Measurements from ENCODE around the gene SULT1A2. TPM values are rescaled to one million over a fixed set of nuclear protein-coding genes. Genes with fewer than 3 reads are reported as not detected.
"Not testable (repeated sequence)": the region's sequence is repeated elsewhere in the genome, so short reads cannot be mapped to it uniquely, and the experiment has no call there.

The SULT1A2 gene
- total RNA-seq, 1 experiment from 2014 or later: not detected

DNA sequence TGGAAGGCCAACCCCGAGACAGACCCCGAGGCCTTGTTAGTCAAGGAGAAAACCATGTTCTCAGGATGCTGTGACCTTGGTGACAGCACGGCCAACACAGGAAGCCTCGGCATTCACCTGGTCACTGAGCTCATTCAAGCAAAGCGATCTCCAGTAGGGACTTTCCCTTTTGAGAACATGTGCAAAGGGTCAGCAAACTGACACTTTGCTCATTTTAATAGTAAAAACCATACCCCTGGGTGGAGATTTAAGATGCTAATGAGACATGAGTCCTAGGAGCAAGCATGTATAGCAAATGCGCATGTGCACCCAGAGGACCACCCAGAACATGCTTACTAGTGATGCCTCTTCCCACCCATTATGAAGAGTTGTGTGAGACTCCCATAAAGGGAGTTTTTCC, 5.7 kb upstream of the SULT1A2 start:
- Histone ChIP-seq H3K9me3 (replicated peaks) (no peaks in the 10 kb centered on the region), H3K27me3 (no peaks in the 10 kb centered on the region), H3K36me3 (no peaks in the 10 kb centered on the region), H3K4me1 (no peaks in the 10 kb centered on the region), H3K4me3 (no peak overlapping the region), H3K27ac (no peak overlapping the region)
- DNase-seq: no peak

- H3K4me1 ChIP-seq; H3K27me3 ChIP-seq; H3K9me3 ChIP-seq (replicated peaks); H3K27ac ChIP-seq; DNase-seq; H3K36me3 ChIP-seq; H3K4me3 ChIP-seq: not testable (repeated sequence)
These were observed 5.2 kb upstream of the SULT1A2 start for GRCh38 chr16:28602062-28602461.

GRCh38 chr16:28601589-28601988, 4.7 kb upstream of the SULT1A2 start:
- not testable (repeated sequence) for H3K36me3 ChIP-seq; H3K27me3 ChIP-seq; H3K4me1 ChIP-seq; H3K4me3 ChIP-seq; DNase-seq; H3K9me3 ChIP-seq (replicated peaks); H3K27ac ChIP-seq

- H3K4me1 ChIP-seq; H3K4me3 ChIP-seq; H3K27ac ChIP-seq; DNase-seq; H3K36me3 ChIP-seq; H3K9me3 ChIP-seq (replicated peaks); H3K27me3 ChIP-seq: not testable (repeated sequence)
These were observed 4.1 kb upstream of the SULT1A2 start for GRCh38 chr16:28600965-28601364.

DNA sequence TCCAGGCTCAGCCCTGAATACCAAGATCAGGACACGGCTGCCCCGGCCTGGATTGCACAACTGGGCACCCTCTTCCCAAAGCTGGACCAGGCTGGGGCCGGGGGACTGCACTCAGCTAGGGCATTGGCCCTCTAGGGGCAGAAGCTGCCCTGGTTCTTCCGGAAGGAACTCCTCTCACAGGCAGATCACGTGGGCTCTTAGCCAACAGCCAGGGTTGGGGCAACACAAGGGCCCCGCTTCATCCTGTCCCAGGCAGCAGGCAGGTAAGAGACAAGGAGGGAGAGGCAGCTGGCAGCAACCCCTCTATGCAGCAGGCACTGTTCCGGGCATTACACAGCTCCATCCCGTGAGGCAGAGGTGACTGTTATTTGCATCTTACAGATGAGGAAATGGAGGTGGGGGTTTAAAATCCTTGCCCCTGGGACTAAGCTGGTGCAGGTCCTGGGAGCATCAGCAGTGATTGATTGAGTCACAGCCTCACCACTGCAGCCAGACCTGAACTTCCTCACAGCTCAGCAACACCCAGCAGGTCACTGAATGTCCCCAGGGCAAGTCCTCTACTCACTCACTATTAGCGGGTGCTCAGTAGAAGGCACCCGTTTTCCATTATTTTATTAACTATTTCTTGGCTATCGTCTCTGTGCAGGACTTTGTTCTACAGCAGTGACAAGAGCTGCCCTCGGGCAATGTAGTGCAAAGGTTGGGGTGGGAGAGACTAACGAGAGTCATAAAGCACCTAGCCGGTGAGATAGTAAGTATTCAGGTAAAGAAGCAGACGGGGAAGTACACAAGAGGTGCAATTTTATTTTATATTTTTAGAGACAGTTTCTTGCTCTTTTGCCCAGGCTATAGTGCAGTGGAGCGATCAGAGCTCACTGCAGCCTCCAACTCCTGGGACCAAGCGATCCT, 2.8 kb upstream of the SULT1A2 start:
- not testable (repeated sequence) for H3K27me3 ChIP-seq; DNase-seq; H3K9me3 ChIP-seq (replicated peaks); H3K4me3 ChIP-seq; H3K4me1 ChIP-seq; H3K27ac ChIP-seq; H3K36me3 ChIP-seq

GRCh38 chr16:28597692-28598261, 927 bp upstream of the SULT1A2 start:
- no peaks in the 10 kb centered on the region for H3K9me3 ChIP-seq (replicated peaks)
- H3K4me1 ChIP-seq: no peaks in the 10 kb centered on the region
- no peaks in the 10 kb centered on the region for H3K36me3 ChIP-seq
- no peak for DNase-seq
- H3K27ac ChIP-seq: no peak overlapping the region
- H3K4me3 ChIP-seq: no peak overlapping the region
- H3K27me3 ChIP-seq: no peaks in the 10 kb centered on the region

- H3K27me3 ChIP-seq: no peaks in the 10 kb centered on the region
- no peak overlapping the region for H3K27ac ChIP-seq
- H3K36me3 ChIP-seq: no peaks in the 10 kb centered on the region
- H3K4me1 ChIP-seq: no peaks in the 10 kb centered on the region
- H3K9me3 ChIP-seq (replicated peaks): no peaks in the 10 kb centered on the region
- H3K4me3 ChIP-seq: no peak overlapping the region
- no peak for DNase-seq
These were observed 677 bp downstream of the SULT1A2 start for GRCh38 chr16:28596115-28596630.

- DNase-seq; H3K36me3 ChIP-seq; H3K4me3 ChIP-seq; H3K4me1 ChIP-seq; H3K9me3 ChIP-seq (replicated peaks); H3K27ac ChIP-seq; H3K27me3 ChIP-seq: not testable (repeated sequence)
These were observed 1.4 kb downstream of the SULT1A2 start for GRCh38 chr16:28595451-28595850.

DNA sequence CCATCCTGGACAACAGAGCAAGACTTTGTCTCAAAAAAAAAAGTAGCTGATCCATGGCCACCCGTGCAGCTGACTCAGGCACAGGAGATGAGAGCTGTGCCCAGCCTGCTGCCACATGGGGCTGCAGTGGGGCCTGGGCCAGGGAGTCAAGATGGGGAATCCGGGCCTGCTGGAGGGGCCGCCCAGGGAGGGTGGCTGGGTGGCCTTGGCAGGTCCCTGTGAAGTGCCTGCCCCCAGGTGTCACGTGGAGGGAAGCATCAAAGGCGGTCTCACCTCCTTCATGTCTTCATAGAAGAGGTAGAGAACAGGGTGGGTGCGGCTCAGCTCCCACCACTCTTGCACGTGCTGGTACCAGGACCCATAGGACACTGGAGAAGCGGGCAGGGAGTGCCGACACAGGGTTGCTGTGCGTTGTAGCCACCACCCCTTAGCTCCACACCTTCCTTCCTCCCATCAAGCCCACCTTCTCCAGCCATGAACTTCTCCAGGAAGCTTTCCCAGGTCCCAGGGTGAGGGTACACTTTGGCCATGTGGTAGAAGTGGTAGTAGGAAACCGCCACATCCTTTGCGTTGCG, 3.8 kb downstream of the SULT1A2 start:
- Histone ChIP-seq H3K36me3 (no peaks in the 10 kb centered on the region), H3K4me1 (no peaks in the 10 kb centered on the region), H3K9me3 (replicated peaks) (no peaks in the 10 kb centered on the region), H3K27ac (no peak overlapping the region), H3K27me3 (no peaks in the 10 kb centered on the region), H3K4me3 (no peak overlapping the region)
- no peak for DNase-seq

DNA sequence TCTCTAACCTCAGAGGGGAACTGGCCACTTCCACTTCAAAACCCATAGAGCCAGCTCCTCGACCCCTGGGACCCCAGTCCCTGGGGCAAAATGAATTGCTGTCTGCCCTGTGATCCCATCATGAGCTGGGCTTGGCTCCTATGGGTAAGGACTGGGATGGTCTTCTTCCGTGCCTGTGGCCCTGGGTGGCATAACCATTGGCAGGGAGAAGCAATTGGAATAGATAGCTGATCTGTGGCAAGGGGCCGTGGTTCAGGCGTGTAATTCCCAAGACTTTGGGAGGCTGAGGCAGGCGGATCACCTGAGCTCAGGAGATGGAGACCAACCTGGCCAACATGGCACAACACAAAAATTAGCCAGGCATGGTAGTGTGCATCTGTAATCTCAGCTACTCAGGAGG, 4.3 kb downstream of the SULT1A2 start:
- Histone ChIP-seq H3K9me3 (replicated peaks) (no peaks in the 10 kb centered on the region), H3K27ac (no peak overlapping the region), H3K4me1 (no peaks in the 10 kb centered on the region), H3K27me3 (no peaks in the 10 kb centered on the region), H3K36me3 (no peaks in the 10 kb centered on the region), H3K4me3 (no peak overlapping the region)
- no peak for DNase-seq

DNA sequence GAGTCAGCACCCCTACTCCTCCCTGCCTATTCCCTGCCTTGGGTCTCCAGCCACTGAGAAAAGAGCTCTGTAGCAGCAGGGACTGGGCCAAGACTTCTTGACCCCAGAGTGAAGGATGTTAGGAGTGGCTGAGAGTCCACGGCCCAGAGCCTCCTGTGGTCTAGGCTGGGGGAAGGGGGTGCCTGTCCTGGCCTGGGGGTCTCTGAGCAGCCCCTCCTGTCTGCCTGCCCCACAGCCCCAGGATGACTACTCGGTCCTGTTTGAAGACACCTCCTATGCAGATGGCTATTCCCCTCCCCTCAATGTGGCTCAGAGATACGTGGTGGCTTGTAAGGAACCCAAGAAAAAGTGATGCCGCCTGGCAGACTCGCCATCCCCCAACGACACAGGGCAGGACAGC, 5.5 kb downstream of the SULT1A2 start:
- Histone ChIP-seq H3K27me3 (no peaks in the 10 kb centered on the region), H3K9me3 (replicated peaks) (no peaks in the 10 kb centered on the region), H3K36me3 (no peaks in the 10 kb centered on the region), H3K4me1 (no peaks in the 10 kb centered on the region), H3K27ac (no peak overlapping the region), H3K4me3 (no peak overlapping the region)
- no peak for DNase-seq

- H3K27ac ChIP-seq: no peak overlapping the region
- no peak for DNase-seq
- H3K36me3 ChIP-seq: no peaks in the 10 kb centered on the region
- H3K27me3 ChIP-seq: no peaks in the 10 kb centered on the region
- H3K9me3 ChIP-seq (replicated peaks): no peaks in the 10 kb centered on the region
- no peaks in the 10 kb centered on the region for H3K4me1 ChIP-seq
- no peak overlapping the region for H3K4me3 ChIP-seq
These were observed 6.2 kb downstream of the SULT1A2 start for GRCh38 chr16:28590384-28591340.

DNA sequence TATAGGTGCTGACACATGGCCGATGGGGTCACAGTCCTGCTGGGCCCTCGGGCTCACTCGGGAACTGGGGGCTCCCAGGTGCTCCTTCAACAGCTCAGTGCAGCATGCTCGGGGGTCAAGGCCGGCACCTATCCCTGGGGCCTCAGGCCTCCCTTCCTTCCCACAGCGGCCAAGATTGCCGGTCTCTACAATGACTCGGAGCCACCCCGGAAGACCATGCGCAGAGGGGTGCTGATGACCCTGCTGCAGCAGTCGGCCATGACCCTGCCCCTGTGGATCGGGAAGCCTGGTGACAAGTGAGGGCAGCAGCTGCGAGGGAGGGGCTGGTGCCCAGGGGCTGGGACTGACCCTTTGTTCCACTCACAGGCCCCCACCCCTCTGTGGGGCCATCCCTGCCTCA, 6.9 kb downstream of the SULT1A2 start:
- no peaks in the 10 kb centered on the region for H3K36me3 ChIP-seq
- no peaks in the 10 kb centered on the region for H3K4me1 ChIP-seq
- no peak overlapping the region for H3K4me3 ChIP-seq

DNA sequence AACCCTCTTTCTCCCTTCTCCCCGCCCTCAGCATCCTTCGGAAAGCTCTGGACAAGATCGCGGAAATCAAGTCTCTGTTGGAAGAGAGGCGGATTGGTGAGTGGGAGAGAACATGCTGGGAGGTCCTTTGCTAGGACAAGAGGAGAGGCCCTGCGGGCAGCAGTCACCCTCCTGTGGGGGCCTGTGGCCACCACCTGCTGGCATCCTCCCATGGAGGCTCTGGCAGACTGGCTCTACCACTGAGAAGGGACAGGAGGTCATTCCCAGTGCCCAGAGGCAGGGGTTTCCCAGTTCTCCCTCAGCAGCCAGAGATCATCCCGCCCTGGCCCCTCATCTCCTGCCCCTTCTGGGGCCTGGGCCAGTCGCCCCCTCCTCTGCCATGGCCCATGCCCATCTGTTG, 7.8 kb downstream of the SULT1A2 start:
- Histone ChIP-seq H3K36me3 (no peaks in the 10 kb centered on the region), H3K27ac (no peak overlapping the region), H3K4me3 (no peak overlapping the region), H3K9me3 (replicated peaks) (no peaks in the 10 kb centered on the region), H3K27me3 (no peaks in the 10 kb centered on the region), H3K4me1 (no peaks in the 10 kb centered on the region)
- no peak for DNase-seq

More for the DNA sequence above, 6.9 kb downstream of the SULT1A2 start:
- H3K9me3 ChIP-seq (replicated peaks): no peaks in the 10 kb centered on the region
- no peak overlapping the region for H3K27ac ChIP-seq
- no peak for DNase-seq
- no peaks in the 10 kb centered on the region for H3K27me3 ChIP-seq

Data from SJCRH30 (cell line).